NB4 (cell line): ENCODE results near the gene EPHB1.

Experiments
- CTCF ChIP-seq: IDR thresholded peaks from one replicate; pipeline ENCODE4 v1.5.1; 2012; ENCODE audit warnings: low read depth, low read length
- MAX ChIP-seq: IDR thresholded peaks from 2 replicates; pipeline ENCODE4 v1.6.1; 2011; ENCODE audit warnings: low read depth, low read length
- MYC ChIP-seq: IDR thresholded peaks from 2 replicates; pipeline ENCODE4 v1.6.1; 2011; ENCODE audit warnings: low read depth, low read length
- POLR2A ChIP-seq: IDR thresholded peaks from 2 replicates; pipeline ENCODE4 v1.6.1; 2011; ENCODE audit warnings: mild to moderate bottlenecking; ENCODE audit not compliant: insufficient read length; ENCODE audit errors: extremely low read depth

DNA sequence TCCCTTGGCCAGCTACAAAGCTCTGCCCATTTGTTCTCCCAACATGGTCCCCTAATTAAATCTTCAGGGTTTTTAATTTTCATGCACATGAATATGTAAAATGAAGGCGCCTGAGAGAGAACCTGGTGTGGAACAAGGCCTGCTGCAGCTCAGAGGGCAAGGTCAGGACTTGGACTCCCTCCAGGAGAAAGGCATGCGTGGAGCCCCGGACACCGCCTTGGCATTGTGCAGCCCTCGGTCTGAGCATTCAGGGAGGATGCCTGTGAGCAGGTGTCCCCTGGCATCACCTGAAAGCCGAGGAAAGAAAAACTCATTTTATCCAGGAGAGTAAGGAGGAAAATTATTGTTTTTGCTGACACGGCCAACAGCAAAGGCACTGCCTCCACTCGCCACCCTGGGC is 33.8 kb upstream of the EPHB1 start:
- no peak for TF ChIP-seq POLR2A
- no peak for TF ChIP-seq CTCF
- TF ChIP-seq MAX: no peak
- TF ChIP-seq MYC: no peak
